ENCODE data around the gene ASPG. TPM values are rescaled to one million over a fixed set of nuclear protein-coding genes. Genes with fewer than 3 reads are reported as not detected.

Gene ASPG
- total RNA-seq, 1 experiment from 2014 or later, result not detected

DNA sequence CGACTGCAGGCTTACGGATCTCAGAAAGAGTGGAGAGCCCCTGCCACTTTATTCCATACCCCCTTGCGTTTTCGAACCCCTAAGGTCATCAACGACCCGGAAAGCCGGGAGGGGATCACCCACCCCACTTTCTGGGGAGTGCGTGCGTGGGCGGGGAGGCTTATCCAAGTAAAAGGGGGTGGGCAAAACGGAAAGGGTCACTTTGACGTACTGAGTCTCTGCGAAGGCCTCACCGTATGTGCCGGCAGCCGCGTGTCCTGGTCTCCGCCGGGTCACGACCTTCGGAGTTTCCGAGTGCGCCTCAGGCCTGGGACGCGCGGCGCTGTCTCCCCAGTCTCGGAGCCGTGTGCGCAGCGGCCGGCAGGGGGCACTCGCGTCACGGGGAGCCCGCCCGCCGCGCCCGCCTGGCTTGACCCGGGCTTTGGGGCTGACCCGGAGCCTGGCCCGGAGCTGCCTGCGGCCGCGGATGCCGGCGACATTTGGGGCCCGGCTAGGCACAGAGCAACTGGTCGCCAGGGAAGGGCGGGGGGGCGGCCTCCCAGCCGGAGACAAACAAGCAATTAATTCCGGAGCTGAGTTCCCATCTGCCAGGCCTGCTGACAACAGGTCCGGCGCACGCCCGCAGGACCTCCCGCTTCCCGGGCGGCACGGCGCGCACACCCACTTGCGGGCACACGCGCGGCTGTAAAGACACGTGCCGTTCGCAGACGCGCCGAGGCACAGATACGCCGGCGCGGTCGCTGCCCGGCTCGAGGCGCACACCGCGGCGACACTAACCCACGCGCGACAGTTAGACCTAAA lies 52.0 kb downstream of the ASPG start:
- H2AFZ ChIP-seq (ENCODE audit: low read length), result no peak overlapping the region

DNA sequence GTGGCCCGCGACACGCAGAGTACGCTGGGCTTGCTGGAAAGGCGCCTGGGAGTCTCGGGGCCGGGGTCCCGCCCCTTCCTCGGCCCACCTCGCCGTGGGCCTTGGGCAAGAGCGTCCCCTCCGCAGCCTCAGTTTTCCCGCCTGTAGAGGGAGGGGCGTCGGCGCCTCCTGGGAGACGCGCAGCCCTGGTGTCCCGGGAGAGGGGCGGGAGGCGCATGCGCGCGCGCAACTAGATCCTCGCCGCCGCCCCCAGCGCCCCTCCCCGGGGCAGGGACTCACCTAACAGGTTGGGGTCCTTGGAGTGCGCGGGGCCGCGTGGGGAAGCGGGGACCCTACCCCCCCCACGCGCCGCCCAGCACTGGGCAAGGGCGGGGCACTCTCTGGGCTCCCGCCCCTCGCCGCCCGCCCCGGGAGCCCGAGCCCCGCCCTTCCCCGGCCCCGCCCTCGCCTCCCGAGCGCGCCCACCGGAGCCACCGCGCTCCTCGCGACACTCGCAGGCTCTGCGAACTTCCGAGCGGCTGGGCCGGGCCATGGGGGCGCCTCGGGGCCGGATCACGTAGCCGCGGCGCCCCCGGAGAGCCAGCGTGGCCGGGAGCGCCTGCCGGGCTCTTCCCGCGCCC lies 52.7 kb downstream of the ASPG start, which contains the start of gene KIF26A:
Gene KIF26A (plus strand): TSS at position 490 of the 620 bp plus-strand sequence. CDS start 136 bp downstream, outside the sequence.
- Histone ChIP-seq H3K79me2 (ENCODE audit: low read length) (no peaks in the 10 kb centered on the region), H3K36me3 (ENCODE audit: insufficient read depth, low read length) (no peaks in the 10 kb centered on the region), H3K4me1 (ENCODE audit: low read length) (no peaks in the 10 kb centered on the region), H3K9ac (ENCODE audit: low read length) (no peak within 1 kb of the TSS), H3K9me3 (ENCODE audit: low read length) (no peaks in the 10 kb centered on the region), H3K9me2 (replicated peaks; ENCODE audit: insufficient read depth, low read length) (no peaks in the 10 kb centered on the region), H2AFZ (ENCODE audit: low read length) (no peak within 1 kb of the TSS), H3K27me3 (ENCODE audit: low read length) (no peaks in the 10 kb centered on the region), H3K4me3 (ENCODE audit: low read length) (no peak within 1 kb of the TSS), H3K27ac (ENCODE audit: low read length) (no peak within 1 kb of the TSS), H3K4me2 (ENCODE audit: low read depth, low read length, poor library complexity, severe bottlenecking) (no peak within 1 kb of the TSS), H4K20me1 (ENCODE audit: insufficient read depth, low read depth, low read length) (0 out of 2 replicates have a peak, but pooled peaks cover 10% of the 10 kb centered on the region)
- DNase-seq, result no peak

More for the DNA sequence above, 52.0 kb downstream of the ASPG start:
- Histone ChIP-seq H3K36me3 (ENCODE audit: insufficient read depth, low read length) (no peaks in the 10 kb centered on the region), H4K20me1 (ENCODE audit: insufficient read depth, low read depth, low read length) (0 out of 2 replicates have a peak, but pooled peaks cover 10% of the 10 kb centered on the region), H3K4me1 (ENCODE audit: low read length) (no peaks in the 10 kb centered on the region), H3K27me3 (ENCODE audit: low read length) (no peaks in the 10 kb centered on the region), H3K79me2 (ENCODE audit: low read length) (no peaks in the 10 kb centered on the region), H3K9me3 (ENCODE audit: low read length) (no peaks in the 10 kb centered on the region), H3K4me3 (ENCODE audit: low read length) (no peak overlapping the region), H3K27ac (ENCODE audit: low read length) (no peak overlapping the region), H3K9me2 (replicated peaks; ENCODE audit: insufficient read depth, low read length) (no peaks in the 10 kb centered on the region), H3K9ac (ENCODE audit: low read length) (no peak overlapping the region), H3K4me2 (ENCODE audit: low read depth, low read length, poor library complexity, severe bottlenecking) (no peak overlapping the region)
- DNase-seq, result peak; percentile 84

DNA sequence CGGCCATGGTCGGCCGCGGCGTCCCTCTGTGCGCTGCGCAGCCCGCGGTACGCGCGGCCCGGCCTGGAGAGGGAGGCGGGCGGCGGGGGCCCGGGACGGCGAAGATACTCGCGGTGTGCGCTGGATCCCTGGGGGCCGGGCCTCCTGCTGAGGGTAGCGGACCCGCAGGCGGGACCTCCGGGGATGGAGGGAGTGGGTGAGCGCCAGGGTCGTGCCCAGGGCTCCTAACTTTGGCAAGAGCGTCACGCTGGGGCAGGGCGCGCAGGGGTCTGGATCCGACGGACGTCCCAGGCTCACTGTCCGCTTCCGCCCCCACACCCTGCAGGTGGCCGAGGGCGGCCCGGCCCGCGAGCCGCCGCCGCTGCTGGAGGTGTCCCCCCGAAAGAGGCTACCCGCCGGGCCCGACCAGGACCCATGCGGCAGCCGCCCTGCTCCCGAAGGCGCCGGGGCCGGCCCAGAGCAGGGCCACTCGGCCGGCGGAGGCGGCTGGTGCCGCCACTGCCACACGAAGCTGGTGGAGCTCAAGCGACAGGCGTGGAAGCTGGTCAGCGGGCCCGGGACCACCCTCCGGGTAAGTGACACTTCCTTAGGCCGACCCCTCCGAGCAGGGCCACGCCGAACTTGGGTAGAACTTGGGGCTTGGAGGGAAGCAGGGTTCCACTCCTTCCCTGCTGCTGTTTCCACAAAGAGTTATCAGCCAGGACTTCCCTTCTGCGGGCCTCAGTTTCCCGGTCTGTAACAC lies 53.4 kb downstream of the ASPG start:
- Histone ChIP-seq H3K27me3 (ENCODE audit: low read length) (no peaks in the 10 kb centered on the region), H3K9ac (ENCODE audit: low read length) (no peak overlapping the region), H3K27ac (ENCODE audit: low read length) (no peak overlapping the region), H3K4me2 (ENCODE audit: low read depth, low read length, poor library complexity, severe bottlenecking) (no peak overlapping the region), H2AFZ (ENCODE audit: low read length) (no peak overlapping the region), H3K4me3 (ENCODE audit: low read length) (no peak overlapping the region), H3K79me2 (ENCODE audit: low read length) (no peaks in the 10 kb centered on the region), H3K4me1 (ENCODE audit: low read length) (no peaks in the 10 kb centered on the region), H3K36me3 (ENCODE audit: insufficient read depth, low read length) (no peaks in the 10 kb centered on the region), H4K20me1 (ENCODE audit: insufficient read depth, low read depth, low read length) (0 out of 2 replicates have a peak, but pooled peaks cover 11% of the 10 kb centered on the region), H3K9me3 (ENCODE audit: low read length) (no peaks in the 10 kb centered on the region), H3K9me2 (replicated peaks; ENCODE audit: insufficient read depth, low read length) (no peaks in the 10 kb centered on the region)
- DNase-seq, result no peak

DNA sequence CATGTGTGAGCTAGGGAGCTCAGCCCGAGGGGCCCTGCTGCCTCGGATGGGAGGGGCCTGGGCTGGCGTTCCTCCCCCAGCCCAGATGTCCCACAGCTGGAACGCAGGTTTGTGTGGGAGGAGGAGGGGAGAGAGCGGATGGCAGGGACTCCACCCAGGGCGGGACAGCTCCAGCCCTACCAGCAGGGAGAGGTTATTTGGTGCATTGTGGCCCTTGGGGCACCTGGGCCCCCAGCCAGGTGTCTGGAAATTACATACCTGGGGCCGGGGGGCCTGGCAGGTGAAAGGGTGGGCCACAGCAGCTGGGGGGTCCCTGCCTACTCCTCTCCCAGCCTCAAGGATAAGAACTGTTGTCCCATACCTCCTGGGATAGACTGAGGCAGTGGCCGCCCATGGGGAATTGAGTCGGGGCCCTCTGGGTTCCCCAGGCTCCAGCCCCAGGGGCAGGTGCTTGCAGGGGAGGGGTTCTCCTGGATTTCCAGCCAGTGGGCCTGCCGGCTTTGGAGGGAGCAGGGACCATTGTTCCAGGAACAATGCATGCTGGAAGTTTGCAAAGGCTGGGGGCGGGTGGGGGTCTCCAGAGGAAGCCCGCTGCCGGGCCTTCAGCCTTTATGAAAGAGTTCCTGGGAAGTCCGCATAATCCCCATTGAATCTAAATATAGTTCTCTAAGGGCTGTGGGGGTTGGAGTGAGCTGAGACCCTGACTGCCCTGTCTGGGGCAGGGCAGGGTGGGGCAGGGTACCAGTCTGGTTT lies 54.1 kb downstream of the ASPG start:
- no peaks in the 10 kb centered on the region for H3K79me2 ChIP-seq (ENCODE audit: low read length)
- no peak overlapping the region for H3K4me3 ChIP-seq (ENCODE audit: low read length)
- no peaks in the 10 kb centered on the region for H3K9me3 ChIP-seq (ENCODE audit: low read length)
- H3K9ac ChIP-seq (ENCODE audit: low read length), result no peak overlapping the region
- H3K9me2 ChIP-seq (replicated peaks; ENCODE audit: insufficient read depth, low read length), result no peaks in the 10 kb centered on the region
- H3K4me1 ChIP-seq (ENCODE audit: low read length), result no peaks in the 10 kb centered on the region
- DNase-seq, result no peak
- no peaks in the 10 kb centered on the region for H3K36me3 ChIP-seq (ENCODE audit: insufficient read depth, low read length)
- 0 out of 2 replicates have a peak, but pooled peaks cover 17% of the 10 kb centered on the region for H4K20me1 ChIP-seq (ENCODE audit: insufficient read depth, low read depth, low read length)
- H3K4me2 ChIP-seq (ENCODE audit: low read depth, low read length, poor library complexity, severe bottlenecking), result no peak overlapping the region
- H2AFZ ChIP-seq (ENCODE audit: low read length), result no peak overlapping the region
- H3K27ac ChIP-seq (ENCODE audit: low read length), result no peak overlapping the region
- no peaks in the 10 kb centered on the region for H3K27me3 ChIP-seq (ENCODE audit: low read length)

DNA sequence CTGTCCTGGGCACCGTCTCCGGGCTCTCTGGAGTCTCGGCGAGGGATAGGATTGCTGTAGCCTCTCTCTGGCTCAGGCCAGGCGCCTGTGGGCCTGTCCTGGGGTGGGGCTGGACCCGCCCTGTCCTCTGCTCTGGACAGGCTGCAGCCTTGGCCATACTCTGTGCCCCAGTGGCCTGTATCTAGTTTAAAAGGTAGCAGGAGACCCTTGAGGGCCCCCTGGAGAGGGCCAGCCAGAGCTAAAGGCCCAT lies 54.6 kb downstream of the ASPG start:
- H2AFZ ChIP-seq (ENCODE audit: low read length), result no peak overlapping the region
- no peaks in the 10 kb centered on the region for H3K36me3 ChIP-seq (ENCODE audit: insufficient read depth, low read length)
- no peak overlapping the region for H3K4me3 ChIP-seq (ENCODE audit: low read length)
- H4K20me1 ChIP-seq (ENCODE audit: insufficient read depth, low read depth, low read length), result 0 out of 2 replicates have a peak, but pooled peaks cover 17% of the 10 kb centered on the region
- no peak overlapping the region for H3K4me2 ChIP-seq (ENCODE audit: low read depth, low read length, poor library complexity, severe bottlenecking)
- H3K27ac ChIP-seq (ENCODE audit: low read length), result no peak overlapping the region
- H3K4me1 ChIP-seq (ENCODE audit: low read length), result no peaks in the 10 kb centered on the region
- H3K9me3 ChIP-seq (ENCODE audit: low read length), result no peaks in the 10 kb centered on the region
- H3K9me2 ChIP-seq (replicated peaks; ENCODE audit: insufficient read depth, low read length), result no peaks in the 10 kb centered on the region
- no peaks in the 10 kb centered on the region for H3K79me2 ChIP-seq (ENCODE audit: low read length)
- no peak for DNase-seq
- H3K27me3 ChIP-seq (ENCODE audit: low read length), result no peaks in the 10 kb centered on the region
- no peak overlapping the region for H3K9ac ChIP-seq (ENCODE audit: low read length)

DNA sequence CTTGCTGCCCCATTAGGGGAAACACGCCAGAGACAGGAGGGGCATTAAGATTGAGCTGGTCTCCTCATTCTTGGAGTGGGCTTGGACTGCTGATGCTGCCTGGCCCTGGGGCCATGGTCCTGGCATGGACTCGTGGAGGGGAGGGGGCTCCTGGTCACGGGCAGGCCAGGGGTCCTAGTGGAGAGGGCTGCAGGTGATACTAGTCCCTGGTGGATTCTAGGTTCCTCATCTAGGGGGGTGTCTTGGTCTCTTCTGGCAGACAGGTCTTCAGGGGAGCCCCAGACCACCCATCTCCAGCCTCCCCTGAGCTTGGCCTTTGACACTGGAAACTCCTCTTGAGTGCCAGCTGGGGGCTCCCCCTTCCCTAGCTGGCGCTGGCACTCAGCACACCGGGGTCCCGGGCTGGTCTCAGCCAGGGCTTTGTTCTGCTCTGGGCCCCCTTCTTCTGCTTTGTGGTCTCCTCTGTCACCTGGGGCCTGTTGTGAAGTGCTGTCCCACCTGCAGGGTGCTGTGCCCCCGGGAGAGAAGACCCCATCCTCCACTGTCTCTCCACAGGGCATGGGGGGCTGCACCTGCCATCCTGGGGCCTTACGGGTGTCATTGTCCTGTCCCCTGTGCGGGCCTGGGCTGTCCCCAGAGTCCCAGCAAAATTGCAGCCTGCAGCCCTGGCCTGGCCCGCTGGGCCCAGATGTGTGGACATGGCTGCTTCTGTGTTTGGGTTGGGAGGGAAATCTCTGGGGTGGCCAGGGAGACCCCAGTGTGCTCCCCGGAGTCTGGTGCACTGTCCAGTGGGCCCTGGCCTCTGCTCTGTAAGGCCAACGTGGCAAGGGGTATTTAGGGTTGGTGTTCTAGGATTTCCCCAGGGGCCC lies 55.2 kb downstream of the ASPG start:
- H3K27me3 ChIP-seq (ENCODE audit: low read length), result no peaks in the 10 kb centered on the region
- H2AFZ ChIP-seq (ENCODE audit: low read length), result no peak overlapping the region
- no peaks in the 10 kb centered on the region for H3K79me2 ChIP-seq (ENCODE audit: low read length)
- DNase-seq, result no peak
- no peaks in the 10 kb centered on the region for H3K9me3 ChIP-seq (ENCODE audit: low read length)
- H3K9me2 ChIP-seq (replicated peaks; ENCODE audit: insufficient read depth, low read length), result no peaks in the 10 kb centered on the region
- 0 out of 2 replicates have a peak, but pooled peaks cover 14% of the 10 kb centered on the region for H4K20me1 ChIP-seq (ENCODE audit: insufficient read depth, low read depth, low read length)
- no peak overlapping the region for H3K4me2 ChIP-seq (ENCODE audit: low read depth, low read length, poor library complexity, severe bottlenecking)
- H3K9ac ChIP-seq (ENCODE audit: low read length), result no peak overlapping the region
- no peak overlapping the region for H3K27ac ChIP-seq (ENCODE audit: low read length)
- H3K36me3 ChIP-seq (ENCODE audit: insufficient read depth, low read length), result no peaks in the 10 kb centered on the region
- H3K4me3 ChIP-seq (ENCODE audit: low read length), result no peak overlapping the region
- no peaks in the 10 kb centered on the region for H3K4me1 ChIP-seq (ENCODE audit: low read length)

DNA sequence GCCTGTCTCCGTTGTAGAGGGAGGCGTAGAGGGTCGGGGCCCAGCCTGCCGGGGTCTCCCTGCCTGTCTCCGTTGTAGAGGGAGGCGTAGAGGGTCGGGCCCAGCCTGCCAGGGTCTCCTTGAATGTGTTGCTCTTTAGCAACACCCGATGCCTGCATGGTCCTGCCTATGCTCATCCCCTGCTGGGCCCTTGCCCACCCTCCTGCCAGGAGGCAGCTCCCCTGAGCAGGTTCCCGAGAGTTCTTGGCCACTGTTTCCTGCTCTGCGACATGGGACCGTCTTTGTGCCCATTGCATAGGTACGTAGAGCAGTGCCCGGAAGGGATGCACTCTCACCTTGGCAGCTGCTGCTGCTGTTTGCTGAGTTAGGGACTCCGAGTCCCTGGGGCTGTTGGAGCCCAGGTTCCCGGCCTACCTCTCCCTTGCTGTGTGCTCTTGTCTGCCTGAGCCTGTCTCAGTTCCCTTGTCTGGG lies 56.2 kb downstream of the ASPG start:
- DNase-seq, result no peak
- H3K9me2 ChIP-seq (replicated peaks; ENCODE audit: insufficient read depth, low read length), result no peaks in the 10 kb centered on the region
- no peaks in the 10 kb centered on the region for H3K36me3 ChIP-seq (ENCODE audit: insufficient read depth, low read length)
- no peak overlapping the region for H2AFZ ChIP-seq (ENCODE audit: low read length)
- no peaks in the 10 kb centered on the region for H3K4me1 ChIP-seq (ENCODE audit: low read length)
- no peaks in the 10 kb centered on the region for H3K9me3 ChIP-seq (ENCODE audit: low read length)
- no peak overlapping the region for H3K27ac ChIP-seq (ENCODE audit: low read length)
- no peaks in the 10 kb centered on the region for H3K79me2 ChIP-seq (ENCODE audit: low read length)
- no peak overlapping the region for H3K4me3 ChIP-seq (ENCODE audit: low read length)
- no peak overlapping the region for H3K4me2 ChIP-seq (ENCODE audit: low read depth, low read length, poor library complexity, severe bottlenecking)
- H4K20me1 ChIP-seq (ENCODE audit: insufficient read depth, low read depth, low read length), result 0 out of 2 replicates have a peak, but pooled peaks cover 14% of the 10 kb centered on the region
- H3K9ac ChIP-seq (ENCODE audit: low read length), result no peak overlapping the region
- H3K27me3 ChIP-seq (ENCODE audit: low read length), result no peaks in the 10 kb centered on the region
